ENCODE results near the gene ABCC9.

ABCC9 gene

GRCh38 chr12:21769307-21769706 is 171.9 kb downstream of the ABCC9 start:
- DNase-seq = no peak

GRCh38 chr12:21766403-21766802 is 174.8 kb downstream of the ABCC9 start:
- no peak for DNase-seq

DNA sequence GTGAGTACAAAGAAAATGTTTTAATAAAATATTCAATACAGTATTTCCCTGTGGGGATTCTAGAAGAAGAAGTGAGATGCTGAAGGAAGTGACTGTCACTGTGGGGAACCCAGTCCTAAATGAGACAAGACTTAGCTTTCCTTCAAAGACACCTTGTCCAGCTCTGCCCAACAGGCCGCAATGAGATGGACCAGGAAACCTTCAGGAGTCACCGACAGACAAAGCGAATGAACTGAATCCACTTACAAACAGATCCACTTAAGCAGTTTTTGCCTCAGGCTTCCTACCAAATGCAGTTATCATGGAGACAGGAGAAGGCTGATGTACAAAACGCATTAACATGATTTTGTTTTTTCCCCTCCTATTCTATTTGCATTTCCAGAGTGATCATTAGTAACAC is 176.3 kb downstream of the ABCC9 start:
- no peak for DNase-seq

- DNase-seq = no peak
Observed at GRCh38 chr12:21764065-21764464, 177.2 kb downstream of the ABCC9 start.

GRCh38 chr12:21763531-21763930 is 177.7 kb downstream of the ABCC9 start:
- no peak for DNase-seq

GRCh38 chr12:21759737-21760136 is 181.5 kb downstream of the ABCC9 start:
- no peak for DNase-seq

DNA sequence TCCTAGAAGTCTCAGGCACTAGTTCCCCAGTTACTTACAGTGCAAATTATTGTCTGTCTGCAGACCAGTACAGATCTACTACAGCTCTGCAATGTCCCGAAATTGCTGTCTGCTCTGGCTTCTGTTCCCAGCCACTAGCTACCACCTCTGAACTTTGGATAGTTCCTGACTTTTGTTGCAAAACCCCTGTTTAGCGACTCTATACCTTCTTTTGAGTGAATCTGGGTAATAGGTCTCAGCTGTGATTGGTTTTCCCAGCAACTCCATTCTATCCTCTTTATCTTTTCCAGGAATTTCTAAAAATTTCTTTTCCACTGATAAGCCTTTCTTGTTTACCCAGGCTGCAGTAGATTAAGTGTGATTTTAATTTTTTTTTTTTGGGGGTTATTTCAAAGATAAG is 183.5 kb downstream of the ABCC9 start:
- DNase-seq = no peak

- no peak for DNase-seq
Observed at GRCh38 chr12:21756699-21757098, 184.5 kb downstream of the ABCC9 start.

GRCh38 chr12:21751517-21751916 is 189.7 kb downstream of the ABCC9 start:
- DNase-seq = no peak
